Epithelial cell of proximal tubule (primary cell): ENCODE data around the gene MRPS33. TPM values are rescaled to one million over a fixed set of nuclear protein-coding genes. Genes with fewer than 3 reads are reported as not detected.

Experiments used
- DNase-seq: peaks from one replicate; pipeline ENCODE4 v3.0.0-alpha.2; 2011; ENCODE audit warnings: low read depth
- H3K4me3 ChIP-seq: 2 replicates; pipeline ENCODE4 v1.5.1; 2011; ENCODE audit warnings: low read depth, mild to moderate bottlenecking, low read length
- CTCF ChIP-seq: conservative IDR thresholded peaks from 2 replicates; pipeline ENCODE4 v1.5.1; 2012; ENCODE audit warnings: low read depth, mild to moderate bottlenecking, low read length
- total RNA-seq: library from RNA; depleted of rRNA; stranded (reverse); fragments of >200 nt; gene quantifications from 2 replicates; pipeline ENCODE4 v1.2.3, GENCODE V29; 2015

Gene MRPS33
- total RNA-seq = 50.8 and 52.9 TPM in 2 replicates

DNA sequence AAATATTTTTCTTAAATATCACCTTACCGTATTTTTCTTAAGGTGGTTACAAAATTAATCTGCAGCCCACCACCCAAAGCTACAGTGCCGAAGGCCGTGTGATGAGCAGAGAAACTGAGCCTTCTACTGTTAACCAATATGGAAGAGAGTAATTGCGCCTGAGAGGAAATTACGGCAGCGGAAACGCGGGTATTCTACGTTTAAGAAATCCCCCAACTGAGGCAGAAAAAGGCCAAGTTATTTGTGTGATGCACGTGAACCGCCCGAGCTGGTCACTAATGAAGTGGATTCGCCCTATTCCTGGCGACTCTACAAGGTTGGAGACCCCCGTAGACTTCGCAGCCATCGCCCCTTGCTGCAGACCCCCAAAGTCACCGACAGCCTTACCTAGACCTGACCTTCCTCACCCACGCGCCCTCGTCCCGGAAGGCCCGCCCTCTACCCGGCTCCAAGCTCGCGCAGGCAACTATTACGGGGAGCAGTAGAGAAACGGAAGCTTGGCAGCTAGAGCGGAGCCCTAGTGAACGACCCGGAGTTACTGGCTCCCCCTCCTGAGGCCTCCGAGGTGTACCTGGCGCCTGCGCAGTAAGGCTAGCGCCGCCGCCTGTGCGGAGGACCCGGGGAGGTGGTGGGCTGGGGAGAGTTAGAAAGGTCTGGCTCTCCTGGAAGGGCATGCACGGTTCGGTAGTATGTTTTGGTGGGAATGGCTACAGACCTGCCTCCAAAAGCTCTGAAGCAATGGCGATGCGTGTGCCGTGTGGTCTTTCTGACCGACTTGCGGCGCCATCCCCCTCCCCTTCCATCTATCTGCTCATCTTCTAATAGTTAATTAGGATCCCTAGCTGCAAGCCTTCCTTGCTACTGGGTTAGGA lies at the start of gene MRPS33:
Gene MRPS33, minus strand, starts transcription at position 429 of the 872 bp plus-strand sequence. CDS start 4,319 bp downstream, outside the sequence.
- DNase-seq = peak; percentile 79
- peak within 1 kb of the TSS; percentile 78 for H3K4me3 ChIP-seq
- TF ChIP-seq CTCF = peak; percentile 55

DNA sequence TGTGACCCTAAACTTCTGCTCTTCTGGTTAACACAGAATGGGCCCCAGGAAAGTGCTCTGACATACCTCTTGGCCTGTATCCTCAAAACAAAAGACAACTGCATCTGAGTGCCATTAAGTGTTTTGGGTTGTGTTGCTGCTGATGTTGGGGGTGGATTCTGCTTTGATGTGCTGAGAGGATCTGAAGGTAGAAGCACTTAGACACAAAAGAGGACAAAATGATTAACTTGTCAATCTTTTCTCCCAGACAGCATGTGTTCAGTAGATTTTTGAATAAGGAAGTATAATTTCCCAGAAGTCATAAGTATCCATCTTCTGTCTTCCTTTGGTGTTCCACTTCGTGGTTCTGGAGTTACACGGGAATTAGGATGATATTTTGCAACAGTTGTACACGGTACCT lies 43.0 kb upstream of the MRPS33 start:
- no peak for TF ChIP-seq CTCF
- no peak for DNase-seq
- H3K4me3 ChIP-seq = no peak overlapping the region

GRCh38 chr7:141055146-141055545 lies 40.4 kb upstream of the MRPS33 start:
- no peak overlapping the region for H3K4me3 ChIP-seq
- no peak for TF ChIP-seq CTCF
- no peak for DNase-seq

- TF ChIP-seq CTCF = no peak
- H3K4me3 ChIP-seq = no peak overlapping the region
- no peak for DNase-seq
These were observed 38.9 kb upstream of the MRPS33 start for GRCh38 chr7:141053626-141054025.

GRCh38 chr7:141045842-141046620 lies 31.3 kb upstream of the MRPS33 start:
- DNase-seq = peak; percentile 97
- no peak for TF ChIP-seq CTCF
- H3K4me3 ChIP-seq = no peak overlapping the region

DNA sequence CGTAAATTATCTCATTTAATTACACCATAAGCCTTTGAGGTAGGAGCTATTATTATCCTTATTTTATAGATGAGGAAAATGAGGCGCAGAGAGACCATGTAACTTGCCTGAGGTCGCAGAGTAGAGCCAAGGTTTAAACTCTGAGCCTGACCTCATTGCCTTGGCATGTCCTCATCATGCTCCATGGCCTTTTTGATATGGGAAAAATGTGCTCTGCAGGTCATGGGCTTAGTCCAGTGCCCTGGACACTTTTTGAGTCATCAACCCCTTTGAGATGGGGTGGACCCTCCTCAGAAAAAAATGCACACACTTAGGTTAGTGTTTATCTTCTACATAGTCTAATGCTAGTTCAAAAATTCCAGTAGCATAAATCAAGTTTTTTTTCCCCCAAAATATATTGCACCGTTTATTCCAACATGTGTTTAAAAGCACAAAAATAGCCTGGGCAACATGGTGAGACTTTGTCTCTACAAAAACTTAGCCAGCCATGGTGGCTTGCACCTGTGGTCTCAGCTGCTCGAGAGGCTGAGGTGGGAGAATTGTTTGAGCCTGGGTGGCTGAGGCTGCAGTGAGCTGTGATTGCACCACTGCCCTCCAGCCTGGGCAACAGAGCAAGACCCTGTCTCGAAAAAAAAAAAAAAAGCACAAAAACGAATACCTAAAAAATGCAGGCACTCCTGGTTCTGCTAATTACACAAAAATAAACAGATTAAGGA lies 30.5 kb upstream of the MRPS33 start:
- DNase-seq = peak; percentile 95
- no peak overlapping the region for H3K4me3 ChIP-seq
- no peak for TF ChIP-seq CTCF
